Activated CD4-positive, alpha-beta T cell treated with anti-CD3 and anti-CD28 coated beads, Interleukin-10, Interleukin-2, amounts not matched to agents 100 ng/mL and 50 ng/mL, durations not matched to agents 16 hours and 8 hours (primary cell): ENCODE data around the gene ABCC11.

Source experiments
- DNase-seq: peaks from one replicate; pipeline ENCODE4 v3.0.0-alpha.2; 2020

Gene ABCC11

DNA sequence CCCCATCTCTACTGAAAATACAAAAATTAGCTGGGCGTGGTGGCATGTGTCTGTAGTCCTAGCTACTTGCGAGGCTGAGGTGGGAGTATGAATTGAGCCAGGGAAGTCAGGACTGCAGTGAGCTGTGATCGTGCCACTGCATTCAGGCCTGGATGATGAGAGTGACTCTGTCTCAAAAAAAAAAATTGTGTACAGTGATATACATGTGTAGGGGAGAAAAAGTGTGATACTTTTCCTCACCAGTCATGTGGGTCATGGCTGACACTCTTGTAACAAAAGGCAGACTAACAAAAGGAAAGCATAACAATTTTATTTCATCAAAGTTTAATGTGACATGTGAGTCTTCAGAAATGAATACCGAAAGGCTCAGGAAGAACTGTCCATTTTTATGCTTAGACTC is 89.5 kb downstream of the ABCC11 start:
- peak; percentile 2 for DNase-seq

DNA sequence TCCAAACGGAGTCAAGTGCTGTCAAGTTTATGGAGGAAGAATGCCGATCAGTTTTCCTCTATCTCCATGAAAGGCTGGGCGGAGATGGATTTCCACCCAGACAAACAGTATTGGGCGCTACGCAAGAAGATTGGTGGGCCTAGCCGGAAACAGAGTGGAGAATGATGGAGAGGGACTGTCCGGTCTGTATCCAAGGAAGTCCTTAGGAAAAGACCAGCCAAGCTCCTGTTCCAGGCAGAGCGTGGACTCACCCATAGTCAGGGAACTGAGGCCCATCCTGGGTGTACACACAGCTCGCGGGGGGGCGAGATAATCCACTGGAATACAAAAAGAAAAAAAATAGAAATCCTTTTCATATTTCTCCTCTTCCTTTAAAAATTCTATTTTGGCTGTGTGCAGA is 90.0 kb downstream of the ABCC11 start:
- no peak for DNase-seq

DNA sequence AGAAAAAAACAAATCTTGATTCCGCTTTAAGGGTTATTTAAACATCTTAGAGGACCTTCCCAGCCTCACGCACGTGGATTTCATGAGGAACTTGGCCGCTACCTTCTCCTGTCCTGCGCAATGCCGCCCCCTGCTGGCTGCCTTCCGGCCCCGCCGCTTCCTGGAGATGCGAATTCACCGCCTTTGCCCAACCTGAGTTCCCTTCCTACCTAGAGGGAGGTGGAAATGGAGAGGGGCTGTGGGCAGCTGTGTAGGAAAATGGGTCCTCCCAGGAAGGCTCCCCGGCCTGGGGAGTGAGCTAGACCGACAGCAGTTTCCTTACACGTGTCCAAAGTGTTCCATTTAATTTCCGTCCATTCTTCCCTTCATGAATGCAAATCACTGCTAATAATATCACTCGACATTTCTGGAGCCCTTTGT is 90.5 kb downstream of the ABCC11 start:
- peak; percentile 81 for DNase-seq

- DNase-seq = no peak
Observed at GRCh38 chr16:48155926-48156789, 91.2 kb downstream of the ABCC11 start, which contains the start of gene ABCC12. Gene ABCC12, minus strand, starts transcription at chr16:48155993. Its CDS starts 9,569 bp downstream, at chr16:48146424.

DNA sequence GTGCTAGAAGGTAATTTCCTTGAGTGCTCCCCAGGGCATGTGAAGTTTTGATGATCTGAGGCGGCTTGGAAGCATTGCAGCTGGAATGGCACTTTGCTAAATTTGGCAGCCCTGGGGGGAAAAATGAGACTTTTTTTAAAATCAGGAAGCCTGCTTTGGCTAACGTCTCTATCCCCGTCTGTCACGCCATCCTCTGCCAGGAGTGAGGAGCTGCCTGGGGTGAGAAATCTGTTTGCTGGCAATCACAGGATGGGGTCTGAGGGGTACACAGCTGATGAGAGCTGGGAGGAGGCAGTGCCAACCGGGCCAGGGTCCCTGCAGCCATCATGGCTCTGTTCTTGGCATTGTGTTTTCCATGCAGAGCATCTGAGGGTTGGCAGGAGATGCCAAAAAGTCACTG is 93.6 kb downstream of the ABCC11 start:
- no peak for DNase-seq

DNA sequence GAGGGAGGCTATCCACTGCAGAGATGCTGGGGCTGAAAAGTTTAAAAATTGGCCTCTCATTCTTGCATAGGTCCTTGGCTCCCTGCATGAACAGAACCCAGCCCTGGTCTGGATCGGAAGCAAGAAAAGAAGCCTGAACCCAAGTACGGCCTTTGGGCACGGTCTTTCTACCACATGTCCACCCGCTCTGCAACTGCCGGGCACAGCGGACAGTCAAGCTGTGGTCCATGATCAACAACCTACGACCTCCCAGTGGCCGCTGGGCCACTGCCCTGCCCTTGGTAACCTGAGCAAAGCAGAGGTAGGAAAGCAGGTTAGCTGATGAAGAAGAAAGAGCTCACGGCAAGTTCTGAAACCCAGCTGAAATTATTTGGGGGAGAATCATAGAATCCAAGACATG is 95.1 kb downstream of the ABCC11 start:
- DNase-seq = no peak

DNA sequence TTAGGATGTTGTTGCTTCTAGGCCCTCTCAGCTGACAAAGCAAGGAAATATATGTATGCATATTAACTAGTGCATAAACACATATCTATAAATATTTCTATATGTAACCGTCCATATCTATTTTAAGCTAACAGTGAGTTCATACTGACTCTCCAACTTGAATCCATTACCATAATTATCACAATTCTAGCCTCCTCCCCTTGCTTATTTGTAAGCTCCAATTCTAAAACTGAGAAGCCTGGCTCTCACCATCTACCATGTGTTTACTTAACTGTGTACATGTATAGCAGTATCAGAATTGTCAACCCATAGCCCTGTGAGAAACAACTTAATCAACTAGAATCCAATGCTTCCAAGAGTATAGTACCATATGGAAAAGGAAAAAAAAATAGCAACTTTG is 96.6 kb downstream of the ABCC11 start:
- DNase-seq = no peak

- DNase-seq = no peak
Observed at GRCh38 chr16:48146710-48147109, 100.6 kb downstream of the ABCC11 start.

GRCh38 chr16:48146131-48146530 is 101.2 kb downstream of the ABCC11 start:
- no peak for DNase-seq

- DNase-seq = no peak
Observed at GRCh38 chr16:48143812-48144368, 103.4 kb downstream of the ABCC11 start.

GRCh38 chr16:48140821-48141220 is 106.5 kb downstream of the ABCC11 start:
- DNase-seq = no peak

DNA sequence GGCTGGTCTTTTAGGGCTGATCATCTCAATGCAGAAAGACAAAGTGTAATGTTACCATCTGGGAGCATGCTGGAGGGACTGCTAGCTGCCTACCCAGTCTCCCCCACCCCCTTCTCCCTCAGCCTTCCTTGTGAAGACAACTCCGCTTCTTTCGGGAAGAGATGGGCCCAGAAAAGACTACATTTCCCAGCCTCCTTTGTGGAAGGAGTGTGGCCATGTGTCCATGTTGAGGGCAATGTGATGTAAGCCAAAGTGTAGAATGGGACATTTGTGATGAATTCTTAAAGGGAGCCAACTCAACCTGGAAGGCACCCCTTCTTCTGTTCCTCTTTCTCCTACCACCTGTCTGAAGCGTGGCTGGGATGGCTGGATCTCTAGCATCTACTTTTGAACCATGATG is 107.8 kb downstream of the ABCC11 start:
- DNase-seq = no peak

DNA sequence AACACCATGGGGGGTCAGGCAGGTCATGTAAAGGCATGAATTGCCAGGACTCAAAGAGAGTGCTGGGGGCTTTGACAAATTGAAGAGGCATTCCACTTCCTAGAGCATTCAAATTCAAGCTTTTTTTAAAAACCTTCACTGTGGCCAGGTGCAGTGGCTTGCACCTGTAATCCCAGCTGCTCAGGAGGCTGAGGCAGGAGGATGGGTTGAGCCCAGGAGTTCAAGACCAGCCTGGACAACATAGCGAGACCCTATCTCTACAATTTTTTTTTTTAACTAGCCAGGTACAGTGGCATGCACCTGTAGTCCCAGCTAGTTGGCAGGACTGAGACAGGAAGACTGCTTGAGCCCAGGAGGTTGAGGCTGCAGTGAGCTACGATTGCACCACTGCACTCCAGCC is 108.8 kb downstream of the ABCC11 start:
- DNase-seq = no peak

DNA sequence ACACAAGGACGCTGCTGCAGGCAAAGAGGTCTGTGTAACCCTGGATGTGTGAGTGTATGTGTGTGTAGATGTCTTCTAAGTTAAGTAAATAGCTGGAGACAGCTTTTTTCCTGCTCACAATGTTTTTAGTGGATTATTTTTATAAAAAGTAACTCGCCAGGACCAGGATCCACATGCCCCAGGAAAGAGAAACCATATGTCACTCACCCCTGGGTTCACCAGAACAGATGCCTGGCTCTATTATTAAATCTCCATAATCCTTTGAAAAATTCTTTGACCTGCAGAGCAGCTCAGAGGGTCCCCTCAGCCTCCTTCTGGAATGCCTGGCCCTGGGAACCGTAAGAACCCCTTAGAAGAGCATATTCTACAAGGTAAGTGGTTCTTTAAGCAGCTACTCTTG is 109.5 kb downstream of the ABCC11 start:
- no peak for DNase-seq

- DNase-seq = no peak
Observed at GRCh38 chr16:48136547-48137360, 110.6 kb downstream of the ABCC11 start.

DNA sequence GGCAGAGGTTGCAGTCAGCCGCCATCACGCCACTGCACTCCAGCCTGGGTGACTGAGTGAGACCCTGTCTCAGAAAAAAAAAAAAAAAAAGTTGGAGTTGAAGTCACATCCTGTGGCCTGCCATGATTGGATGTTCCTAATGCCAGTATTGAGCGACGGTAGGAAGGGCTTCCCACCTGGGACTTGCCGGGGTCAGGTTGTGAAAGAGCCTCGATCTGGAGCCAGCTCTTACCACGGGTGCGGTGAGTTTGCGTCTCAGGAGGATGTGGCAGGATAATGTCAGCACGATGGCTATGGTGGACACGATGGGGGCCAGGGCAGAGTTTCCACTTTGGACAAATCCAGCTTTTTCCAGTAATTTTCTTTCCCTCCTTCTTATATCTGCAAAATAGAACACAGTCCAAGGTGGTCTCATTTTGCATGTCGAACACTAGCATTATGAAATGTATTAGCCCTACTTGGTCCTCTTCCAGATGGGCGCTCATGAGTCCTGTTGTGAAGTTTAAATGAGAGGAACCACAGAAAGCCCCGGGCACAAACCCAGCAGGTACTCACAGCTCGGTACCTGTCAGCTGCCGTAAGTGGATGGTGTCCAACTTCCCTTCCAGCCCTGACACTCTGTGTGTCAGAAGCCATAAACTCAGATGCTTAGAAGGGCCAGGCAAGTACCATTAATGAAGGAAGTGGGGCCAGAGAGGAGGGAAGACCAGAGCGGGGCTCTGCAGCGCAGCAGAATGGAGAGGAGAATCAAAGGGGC is 113.7 kb downstream of the ABCC11 start:
- DNase-seq = no peak

- DNase-seq = no peak
Observed at GRCh38 chr16:48132696-48133095, 114.6 kb downstream of the ABCC11 start.

DNA sequence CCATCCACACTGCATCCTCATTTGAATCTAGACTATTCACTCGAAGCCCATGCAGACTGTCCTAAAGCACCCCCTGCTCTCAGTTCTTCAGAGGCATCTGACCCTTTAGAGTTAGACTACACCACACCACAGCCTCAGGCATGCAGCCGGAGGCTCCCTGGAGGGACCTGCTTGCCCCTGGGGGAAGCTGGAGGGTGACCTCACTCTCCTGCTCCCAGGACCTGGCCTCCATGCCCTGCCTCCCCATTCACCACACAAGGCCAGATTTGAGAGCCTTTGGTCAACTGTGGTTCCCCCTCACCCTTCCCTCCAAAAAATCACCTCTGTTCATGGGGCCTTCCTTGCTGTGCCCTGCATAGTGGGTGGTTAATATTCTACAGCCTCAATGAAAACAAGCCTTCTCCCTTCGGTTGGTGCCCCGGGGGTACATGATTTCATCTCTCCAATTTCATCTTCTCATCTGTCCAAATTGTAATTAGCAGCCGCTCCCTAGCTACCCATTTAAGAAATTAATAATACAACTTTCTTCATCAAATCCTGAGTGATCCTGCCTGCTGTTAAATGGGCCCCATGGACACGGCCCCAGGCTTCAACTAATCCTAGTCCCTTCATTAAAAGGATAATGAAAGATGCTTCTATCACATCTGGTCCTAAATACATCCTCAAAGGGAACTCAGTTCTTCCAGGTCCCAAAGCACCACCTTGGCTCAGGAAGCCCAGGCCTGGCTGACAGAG is 116.0 kb downstream of the ABCC11 start:
- DNase-seq = no peak

GRCh38 chr16:48129926-48130325 is 117.4 kb downstream of the ABCC11 start:
- DNase-seq = no peak

DNA sequence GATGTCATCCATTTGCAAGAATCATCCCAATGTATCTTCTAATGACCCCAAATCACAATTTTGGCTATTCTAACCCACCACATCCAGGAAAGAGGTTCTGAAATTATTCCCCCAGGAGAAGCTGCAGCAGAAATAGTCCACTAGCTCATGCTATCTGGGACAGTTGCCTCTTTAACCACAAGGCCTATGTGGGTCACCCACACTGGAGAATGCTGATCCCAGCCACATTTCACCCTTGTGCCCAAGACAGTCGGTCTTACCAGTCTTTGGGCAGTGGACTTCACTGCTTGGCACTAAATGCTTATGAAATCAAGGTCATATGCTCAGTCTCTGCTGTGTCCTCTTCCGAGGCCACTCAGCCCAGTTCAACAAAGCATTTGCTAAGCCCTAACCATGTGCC is 118.6 kb downstream of the ABCC11 start:
- no peak for DNase-seq

- DNase-seq = peak; percentile 31
Observed at GRCh38 chr16:48126801-48127644, 120.3 kb downstream of the ABCC11 start.
